ENCODE data around the gene OR5K1. TPM values are rescaled to one million over a fixed set of nuclear protein-coding genes. Genes with fewer than 3 reads are reported as not detected.

The OR5K1 gene
- total and polyA plus RNA-seq, 2 of the 4 experiments (the other 2 are of a cell fraction), result not detected

GRCh38 chr3:98512576-98512975, 49.6 kb downstream of the OR5K1 start:
- BruUV-seq (replicated peaks), result no TSS peak
- H2BK120ac ChIP-seq (ENCODE audit: low read depth, low read length), result no peak overlapping the region
- DNase-seq, result no peak
- no peaks in the 10 kb centered on the region; a peak in 1 of 4 replicates for H3K79me1 ChIP-seq (ENCODE audit: low read depth in 1 of 2, low read length in 2 of 2)
- in situ Hi-C loops (cut with MboI; ENCODE audit: low sequenced_read_pairs) (no loop called here), dilution Hi-C loops (cut with HindIII; ENCODE audit: low sequenced_read_pairs, unreplicated experiment) (no loop called here), intact Hi-C loops (cut with micrococcal nuclease) (no loop called here)
- H3K36me3 ChIP-seq (ENCODE audit: control insufficient read depth, insufficient read depth, low read length), result peaks cover 8% of the 10 kb centered on the region
- no peak overlapping the region for H2BK5ac ChIP-seq (ENCODE audit: low read depth, low read length, poor library complexity, severe bottlenecking)
- H2BK15ac ChIP-seq (ENCODE audit: low read depth, low read length), result no peak overlapping the region
- no peak overlapping the region for H4K91ac ChIP-seq (ENCODE audit: insufficient read depth, low read depth, low read length)
- CTCF ChIA-PET, result no interaction called here
- no peaks in the 10 kb centered on the region for H4K20me1 ChIP-seq (ENCODE audit: insufficient read depth, low read length)
- H3K23ac ChIP-seq (ENCODE audit: low read depth, low read length), result no peak overlapping the region
- H2AK9ac ChIP-seq (replicated peaks; ENCODE audit: low read depth, low read length, poor library complexity), result no peak overlapping the region
- H3K4me1 ChIP-seq (ENCODE audit: control insufficient read depth, insufficient read depth, low read length), result no peaks in the 10 kb centered on the region
- no peak overlapping the region for H2AK5ac ChIP-seq (ENCODE audit: low read depth, low read length)
- no peak overlapping the region for H3K18ac ChIP-seq (ENCODE audit: low read depth, low read length)
- H3K56ac ChIP-seq (ENCODE audit: extremely low read depth, insufficient read depth, low read length), result no peak overlapping the region
- H3K4me2 ChIP-seq (ENCODE audit: low read depth, low read length), result no peak overlapping the region
- H2BK20ac ChIP-seq (ENCODE audit: low read depth, low read length), result no peak overlapping the region
- no peak overlapping the region for H3K27ac ChIP-seq (ENCODE audit: insufficient read depth, low read length)
- no peaks in the 10 kb centered on the region for H3K9me1 ChIP-seq (ENCODE audit: insufficient read depth, low read length)
- H4K8ac ChIP-seq (ENCODE audit: low read depth in 2 of 2, low read length in 2 of 2), result no peak overlapping the region
- no peak overlapping the region for H3K14ac ChIP-seq (replicated peaks; ENCODE audit: low read depth, low read length)
- no peak overlapping the region for H4K5ac ChIP-seq (ENCODE audit: low read depth, low read length)
- TF ChIP-seq RAD21 (IDR thresholded peaks at IDR 0.05; ENCODE audit: low read length) (no peak), BHLHE40 (IDR thresholded peaks at IDR 0.05; ENCODE audit: low read depth, low read length) (no peak), CHD1 (IDR thresholded peaks at IDR 0.05; ENCODE audit: low read depth, low read length) (no peak), CEBPB (IDR thresholded peaks at IDR 0.05; ENCODE audit: low read depth, low read length) (no peak), MXI1 (IDR thresholded peaks at IDR 0.05; ENCODE audit: borderline replicate concordance, low read depth, low read length) (no peak), RFX5 (IDR thresholded peaks at IDR 0.05; ENCODE audit: low read depth, low read length) (no peak), ELK1 (IDR thresholded peaks at IDR 0.05; ENCODE audit: borderline replicate concordance, low read depth, low read length) (no peak), RCOR1 (IDR thresholded peaks at IDR 0.05; ENCODE audit: insufficient replicate concordance, low read length) (no peak), CTCF (conservative IDR thresholded peaks at IDR 0.05; ENCODE audit: low read depth, low read length) (no peak), MAFK (IDR thresholded peaks at IDR 0.05; ENCODE audit: low read depth, low read length) (no peak)
- no peak overlapping the region for H3K9ac ChIP-seq (ENCODE audit: low read depth, low read length)
- no peaks in the 10 kb centered on the region for H3K9me3 ChIP-seq (ENCODE audit: control insufficient read depth, insufficient read depth, low read length)
- POLR2A ChIA-PET (ENCODE audit: unreplicated experiment), result no interaction called here
- ATAC-seq (ENCODE audit: low read depth), result no peak
- WGBS, 2 experiments (ENCODE audit: extremely low coverage in 2 of 2, insufficient read length in 1 of 2), result no CpG with 5 or more reads among the region's 4 CpGs
- H3K4ac ChIP-seq (ENCODE audit: low read depth, low read length), result no peak overlapping the region
- H2AFZ ChIP-seq (replicated peaks; ENCODE audit: low read length, poor library complexity), result no peak overlapping the region
- no peak overlapping the region for H3K4me3 ChIP-seq (ENCODE audit: insufficient read depth, low read depth, low read length)
- H3K27me3 ChIP-seq (ENCODE audit: control insufficient read depth, insufficient read depth, low read length), result no peaks in the 10 kb centered on the region
